GM20000 (cell line): ENCODE measurements around the gene DHX58.
A peak's percentile ranks its signal among the peaks of the same experiment; 100 is the strongest.

Experiments used
- DNase-seq: peaks from one replicate; pipeline ENCODE4 v3.0.0; 2012; ENCODE audit warnings: low spot score
- CTCF ChIP-seq: IDR thresholded peaks from 2 replicates; pipeline ENCODE4 v1.5.1; 2012; ENCODE audit warnings: mild to moderate bottlenecking, control low read depth; ENCODE audit errors: extremely low read depth, missing control alignments

Gene DHX58

GRCh38 chr17:42111871-42112551 lies 503 bp downstream of the DHX58 start:
- DNase-seq, result no peak
- no peak for TF ChIP-seq CTCF

DNA sequence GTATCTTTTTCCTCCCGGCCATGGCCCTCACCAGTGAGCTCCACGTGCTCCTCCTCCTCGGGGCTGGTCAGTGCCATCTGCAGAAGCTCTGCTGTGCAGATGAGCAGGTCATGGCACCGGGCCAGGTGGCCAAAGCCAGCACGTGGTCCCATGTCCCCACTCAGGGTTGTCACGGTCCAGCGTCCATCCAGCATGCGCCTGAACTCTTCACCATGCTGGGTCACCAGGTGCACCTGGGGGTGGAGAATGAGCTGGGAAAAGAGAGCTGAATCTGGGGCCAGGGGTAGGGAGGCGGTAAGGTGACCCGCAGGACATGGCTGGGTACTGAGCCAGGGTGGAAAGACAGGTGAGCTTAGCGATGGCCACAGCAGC lies 1.3 kb downstream of the DHX58 start:
- no peak for TF ChIP-seq CTCF
- no peak for DNase-seq

DNA sequence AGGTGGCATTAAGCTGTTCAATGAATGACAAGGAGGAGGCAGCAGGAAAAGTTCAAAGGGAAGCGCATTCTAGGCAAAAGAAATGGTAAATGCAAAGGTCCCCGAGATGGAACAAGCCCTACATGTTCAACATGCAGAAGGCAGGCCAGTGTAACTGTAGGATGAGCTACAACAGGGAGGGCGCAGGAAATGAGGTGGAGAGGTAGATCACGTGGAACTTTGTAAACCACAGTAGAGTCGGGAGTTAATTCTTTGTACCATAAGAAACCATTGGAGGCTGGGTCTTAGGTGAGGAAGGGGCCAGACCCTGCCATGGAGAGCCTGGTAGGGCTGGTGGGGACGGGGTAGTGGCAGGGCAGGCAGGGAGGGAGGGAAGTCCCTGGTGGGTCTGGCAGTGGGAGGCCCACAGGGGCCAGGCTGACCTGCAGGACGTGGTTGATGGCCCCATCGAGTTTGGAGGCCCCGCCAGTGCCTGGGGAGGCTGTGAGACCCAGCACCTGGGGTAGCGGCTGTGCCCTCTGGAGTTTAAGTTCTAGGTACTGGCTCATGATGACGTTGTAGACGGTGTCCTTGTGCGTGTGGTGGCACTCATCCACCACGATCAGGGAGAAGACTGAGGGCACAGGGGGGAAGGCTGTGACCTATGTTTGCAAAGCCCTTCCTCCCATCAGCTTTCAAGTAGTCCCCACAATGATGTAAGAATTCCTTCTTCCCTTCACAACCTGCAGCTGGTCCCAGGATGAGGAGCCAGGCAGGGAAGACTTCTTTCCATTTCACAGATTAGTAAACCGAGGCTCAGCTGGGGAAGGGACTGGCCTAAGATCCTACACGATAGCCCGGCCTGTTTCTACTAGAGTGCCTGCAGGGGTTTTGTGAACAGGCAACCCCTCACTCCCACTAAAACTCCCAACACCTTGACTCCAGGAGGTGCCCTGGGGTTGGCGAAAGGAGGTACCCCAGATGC lies 1.9 kb downstream of the DHX58 start:
- DNase-seq, result no peak
- no peak for TF ChIP-seq CTCF

DNA sequence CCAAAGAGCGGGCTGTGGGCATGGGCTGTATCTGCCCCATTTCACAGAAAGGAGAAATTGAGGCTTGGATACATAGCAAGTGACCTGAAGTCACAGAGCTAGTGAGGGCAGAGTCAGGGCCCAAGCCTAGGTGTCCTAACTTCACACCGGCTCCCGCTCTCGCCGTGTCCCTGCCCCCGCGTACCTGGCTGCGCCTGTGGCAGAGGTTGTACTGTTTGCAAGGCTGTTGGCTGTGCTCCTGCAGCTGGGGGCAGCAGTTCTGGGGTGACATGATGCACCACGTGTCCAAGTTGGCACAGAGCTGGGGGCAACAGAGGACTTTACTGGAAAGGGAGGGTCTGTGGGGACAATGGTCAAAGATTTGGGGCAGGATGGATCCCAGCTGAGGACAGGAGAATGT lies 3.4 kb downstream of the DHX58 start:
- no peak for TF ChIP-seq CTCF
- DNase-seq, result no peak

DNA sequence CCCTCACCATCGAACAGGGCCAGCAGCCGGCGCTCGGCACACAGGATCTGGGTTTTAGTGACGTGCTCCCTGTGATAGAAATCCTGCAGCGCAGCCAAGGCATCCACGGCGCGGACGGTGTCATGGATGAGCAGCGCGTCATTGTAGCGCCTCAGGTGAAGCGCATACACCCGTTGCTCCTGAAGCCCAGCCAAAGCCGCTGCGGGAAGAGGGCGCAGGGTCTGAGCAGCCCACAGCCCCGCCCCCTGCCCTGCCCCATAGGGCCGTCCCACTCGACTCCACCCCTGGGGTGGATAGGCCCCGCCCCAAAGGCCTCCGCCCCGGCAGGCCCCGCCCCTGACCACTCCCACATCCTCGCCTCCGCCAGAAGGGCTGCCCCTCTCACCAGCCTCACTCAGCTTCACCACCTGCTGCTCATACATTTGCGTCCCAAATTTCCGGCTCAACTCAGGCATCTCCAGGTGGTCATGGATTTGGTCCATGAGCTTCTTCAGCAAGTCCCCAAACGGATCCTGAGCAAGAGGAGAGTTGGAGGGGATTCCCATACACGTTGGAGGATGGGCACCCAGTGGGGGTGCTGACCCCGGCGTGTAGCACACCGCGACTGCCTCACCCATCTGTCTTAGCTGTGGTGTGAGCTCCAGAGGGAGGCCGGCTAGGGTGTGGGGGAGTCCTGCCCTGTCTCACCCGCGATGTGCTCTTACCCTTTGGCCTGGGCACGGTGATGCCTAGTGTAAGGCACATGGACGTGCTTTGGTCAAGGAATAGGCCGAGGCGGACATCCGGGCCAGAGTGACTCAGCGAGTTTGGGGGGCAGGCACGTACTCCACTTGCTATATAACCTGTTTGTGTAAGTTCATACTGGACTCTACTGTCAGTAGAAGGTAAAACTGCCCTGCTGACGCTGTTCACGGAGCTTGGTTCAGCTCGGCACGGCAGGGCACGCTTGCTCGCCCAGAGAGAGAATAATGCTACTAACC lies 4.6 kb downstream of the DHX58 start:
- TF ChIP-seq CTCF, result no peak
- peak; percentile 97 for DNase-seq

DNA sequence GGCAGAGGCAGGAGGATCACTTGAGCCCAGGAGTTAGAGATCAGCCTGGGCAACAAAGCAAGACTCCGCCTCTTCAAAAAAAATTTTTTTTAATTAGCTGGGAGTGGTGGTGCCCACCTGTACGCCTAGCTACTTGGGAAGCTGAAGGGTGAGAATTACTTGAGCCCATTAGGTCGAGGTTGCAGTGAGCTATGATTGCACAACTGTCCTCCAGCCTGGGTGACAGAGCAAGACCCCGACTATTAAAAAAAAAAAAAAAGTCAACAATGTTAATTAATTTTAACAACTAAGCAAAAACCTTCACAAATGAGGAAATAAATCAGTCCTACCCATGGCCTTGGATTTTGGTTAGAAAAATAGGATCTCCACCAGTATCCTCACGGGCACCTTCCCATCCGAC lies 5.4 kb downstream of the DHX58 start:
- TF ChIP-seq CTCF, result no peak
- no peak for DNase-seq

GRCh38 chr17:42106009-42106408 lies 6.5 kb downstream of the DHX58 start:
- no peak for DNase-seq
- TF ChIP-seq CTCF, result no peak
